WTC11 (cell line): Measurements from ENCODE around the gene SPRYD7. TPM values are rescaled to one million over a fixed set of nuclear protein-coding genes. Genes with fewer than 3 reads are reported as not detected.
A peak's percentile ranks its signal among the peaks of the same experiment; 100 is the strongest.

Experiments used
- ATAC-seq: fragments of 200-7000 bp; cut with Tn5 transposase; 2 replicates; pipeline ENCODE4 v1.10.0; 2021; ENCODE audit warnings: mild to moderate bottlenecking, moderate library complexity
- CTCF ChIA-PET: fragments of 300-600 bp; sonication (Branson Sonifier 250); formaldehyde crosslinking; loops from one replicate; lab custom pipeline; 2021; ENCODE audit warnings: antibody characterized with exemption; lab: Charles Lee
- POLR2A ChIA-PET: fragments of 350-600 bp; sonication (Branson Sonifier 250); formaldehyde crosslinking; loops from one replicate; lab custom pipeline; 2021; ENCODE audit warnings: antibody characterized with exemption; lab: Charles Lee
- DNase-seq: peaks from one replicate; pipeline ENCODE4 v3.0.0; 2021; ENCODE audit warnings: low spot score
- H3K27ac Mint-ChIP-seq: 2 replicates; pipeline ENCODE4 v1.8.0; 2021; ENCODE audit warnings: mixed read lengths
- H3K27me3 Mint-ChIP-seq: 2 replicates; pipeline ENCODE4 v1.8.0; 2021; ENCODE audit warnings: low read depth, mild to moderate bottlenecking, moderate library complexity, mixed read lengths
- H3K36me3 Mint-ChIP-seq: 2 replicates; pipeline ENCODE4 v1.8.0; 2021; ENCODE audit warnings: mixed read lengths
- H3K4me1 Mint-ChIP-seq: 2 replicates; pipeline ENCODE4 v1.8.0; 2022; ENCODE audit warnings: mixed read lengths
- H3K4me3 Mint-ChIP-seq: 2 replicates; pipeline ENCODE4 v1.8.0; 2021; ENCODE audit warnings: mild to moderate bottlenecking, moderate library complexity, mixed read lengths
- H3K9me3 Mint-ChIP-seq: 2 replicates; pipeline ENCODE4 v1.8.0; 2021; ENCODE audit warnings: mixed read lengths
- CREM ChIP-seq: sonication (generic); formaldehyde crosslinking; IDR thresholded peaks from 2 replicates; pipeline ENCODE4 v1.8.1; 2022; ENCODE audit warnings: mild to moderate bottlenecking, missing genetic modification reagents, moderate library complexity
- ESRRA ChIP-seq: sonication (generic); formaldehyde crosslinking; IDR thresholded peaks from 2 replicates; pipeline ENCODE4 v1.8.1; 2022; ENCODE audit warnings: mild to moderate bottlenecking, missing genetic modification reagents, borderline replicate concordance
- FOXJ3 ChIP-seq: sonication (generic); formaldehyde crosslinking; IDR thresholded peaks from 2 replicates; pipeline ENCODE4 v1.9.0; 2021; ENCODE audit warnings: missing genetic modification reagents, mild to moderate bottlenecking, borderline replicate concordance
- GRHL2 ChIP-seq: fragments of 250-450 bp; sonication (Bioruptor Pico); IDR thresholded peaks from 2 replicates; pipeline ENCODE4 v1.8.0; 2022; ENCODE audit warnings: mild to moderate bottlenecking, moderate library complexity; ENCODE audit not compliant: insufficient replicate concordance, severe bottlenecking
- MXD4 ChIP-seq: fragments of 250-450 bp; sonication (Bioruptor Pico); IDR thresholded peaks from 2 replicates; pipeline ENCODE4 v1.8.0; 2021; ENCODE audit warnings: mild to moderate bottlenecking, moderate library complexity, borderline replicate concordance
- NFE2L1 ChIP-seq: sonication (generic); formaldehyde crosslinking; IDR thresholded peaks from 2 replicates; pipeline ENCODE4 v1.8.1; 2023; ENCODE audit warnings: missing genetic modification reagents
- RORB ChIP-seq: fragments of 250-450 bp; sonication (Bioruptor Pico); IDR thresholded peaks from 2 replicates; pipeline ENCODE4 v1.9.0; 2021; ENCODE audit warnings: mild to moderate bottlenecking
- SMAD3 ChIP-seq: sonication (generic); formaldehyde crosslinking; IDR thresholded peaks from 2 replicates; pipeline ENCODE4 v1.8.0; 2022; ENCODE audit warnings: missing genetic modification reagents, mild to moderate bottlenecking, borderline replicate concordance
- TEAD4 ChIP-seq: sonication (generic); formaldehyde crosslinking; IDR thresholded peaks from 2 replicates; pipeline ENCODE4 v1.8.0; 2022; ENCODE audit warnings: mild to moderate bottlenecking, missing genetic modification reagents
- ZNF317 ChIP-seq: sonication (generic); formaldehyde crosslinking; IDR thresholded peaks from 2 replicates; pipeline ENCODE4 v1.8.1; 2023; ENCODE audit warnings: low read depth, mild to moderate bottlenecking, moderate library complexity, missing genetic modification reagents, borderline replicate concordance
- total RNA-seq: library from RNA; stranded (reverse); gene quantifications from 3 replicates; pipeline ENCODE4 v1.2.3, GENCODE V29; 2021
- TF ChIP-seq, protein P1 (sequence below): sonication (generic); formaldehyde crosslinking; IDR thresholded peaks from 2 replicates; pipeline ENCODE4 v1.8.1; 2023; ENCODE audit warnings: mild to moderate bottlenecking, moderate library complexity, missing genetic modification reagents
- TF ChIP-seq, protein P2 (sequence below): sonication (generic); formaldehyde crosslinking; IDR thresholded peaks from 2 replicates; pipeline ENCODE4 v1.8.1; 2022; ENCODE audit warnings: low read depth, mild to moderate bottlenecking, moderate library complexity, missing genetic modification reagents, borderline replicate concordance
- TF ChIP-seq, protein P3 (sequence below): sonication (generic); formaldehyde crosslinking; IDR thresholded peaks from 2 replicates; pipeline ENCODE4 v1.8.0; 2022; ENCODE audit warnings: mild to moderate bottlenecking, missing genetic modification reagents
- TF ChIP-seq, protein P4 (sequence below): sonication (generic); formaldehyde crosslinking; IDR thresholded peaks from 2 replicates; pipeline ENCODE4 v1.8.0; 2022; ENCODE audit warnings: mild to moderate bottlenecking, missing genetic modification reagents
- TF ChIP-seq, protein P5 (sequence below): fragments of 200-600 bp; IDR thresholded peaks from 2 replicates; pipeline ENCODE4 v1.8.0; 2022; ENCODE audit warnings: antibody characterized with exemption
- TF ChIP-seq, protein P6 (sequence below): sonication (generic); formaldehyde crosslinking; IDR thresholded peaks from 2 replicates; pipeline ENCODE4 v1.8.1; 2023; ENCODE audit warnings: mild to moderate bottlenecking, missing genetic modification reagents

Gene SPRYD7
- total RNA-seq, 1 experiment from 2014 or later: 3.1 TPM

DNA sequence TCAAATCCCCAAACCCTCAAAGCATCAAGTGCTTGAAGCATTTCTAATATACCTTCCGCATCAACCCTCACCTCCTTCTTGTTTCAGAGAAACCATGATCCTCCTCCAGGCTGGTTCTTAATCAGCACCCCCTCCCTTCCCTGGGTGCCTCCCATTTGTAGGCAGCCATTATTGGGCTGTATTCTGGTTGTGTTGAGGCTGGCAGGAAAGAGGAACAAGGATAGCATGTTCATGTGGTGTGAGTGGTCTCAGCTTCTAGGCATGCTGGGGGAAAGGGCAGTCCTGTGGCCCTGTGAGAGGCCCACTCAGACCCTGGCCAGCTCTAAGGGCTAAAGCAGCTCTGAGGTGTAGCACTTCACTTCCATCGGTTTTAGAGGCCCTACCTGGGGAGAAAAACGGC lies 41.9 kb upstream of the SPRYD7 start:
- Mint-ChIP-seq H3K27ac (no peak overlapping the region), H3K27me3 (no peaks in the 10 kb centered on the region; the same call in 1 of the 2 replicates), H3K4me3 (no peak overlapping the region), H3K36me3 (no peaks in the 10 kb centered on the region), H3K4me1 (0 out of 2 replicates have a peak, but pooled peaks cover 5% of the 10 kb centered on the region), H3K9me3 (no peaks in the 10 kb centered on the region)
- ATAC-seq (no peak), DNase-seq (no peak)
- CTCF ChIA-PET: interaction anchor here (2.1 to 2.4 kb wide), 2 partner anchors 19 to 823 kb away, joined by 10 to 17 read pairs; partner anchors contain the start of gene TRIM13
- POLR2A ChIA-PET: no interaction called here
- TF ChIP-seq, protein P1, sequence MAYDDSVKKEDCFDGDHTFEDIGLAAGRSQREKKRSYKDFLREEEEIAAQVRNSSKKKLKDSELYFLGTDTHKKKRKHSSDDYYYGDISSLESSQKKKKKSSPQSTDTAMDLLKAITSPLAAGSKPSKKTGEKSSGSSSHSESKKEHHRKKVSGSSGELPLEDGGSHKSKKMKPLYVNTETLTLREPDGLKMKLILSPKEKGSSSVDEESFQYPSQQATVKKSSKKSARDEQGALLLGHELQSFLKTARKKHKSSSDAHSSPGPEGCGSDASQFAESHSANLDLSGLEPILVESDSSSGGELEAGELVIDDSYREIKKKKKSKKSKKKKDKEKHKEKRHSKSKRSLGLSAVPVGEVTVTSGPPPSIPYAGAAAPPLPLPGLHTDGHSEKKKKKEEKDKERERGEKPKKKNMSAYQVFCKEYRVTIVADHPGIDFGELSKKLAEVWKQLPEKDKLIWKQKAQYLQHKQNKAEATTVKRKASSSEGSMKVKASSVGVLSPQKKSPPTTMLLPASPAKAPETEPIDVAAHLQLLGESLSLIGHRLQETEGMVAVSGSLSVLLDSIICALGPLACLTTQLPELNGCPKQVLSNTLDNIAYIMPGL (CRISPR knock-in tag): no peak
- TF ChIP-seq ESRRA (CRISPR knock-in tag) (no peak), NFE2L1 (CRISPR knock-in tag) (no peak), TEAD4 (CRISPR knock-in tag) (no peak)
- TF ChIP-seq, protein P2, sequence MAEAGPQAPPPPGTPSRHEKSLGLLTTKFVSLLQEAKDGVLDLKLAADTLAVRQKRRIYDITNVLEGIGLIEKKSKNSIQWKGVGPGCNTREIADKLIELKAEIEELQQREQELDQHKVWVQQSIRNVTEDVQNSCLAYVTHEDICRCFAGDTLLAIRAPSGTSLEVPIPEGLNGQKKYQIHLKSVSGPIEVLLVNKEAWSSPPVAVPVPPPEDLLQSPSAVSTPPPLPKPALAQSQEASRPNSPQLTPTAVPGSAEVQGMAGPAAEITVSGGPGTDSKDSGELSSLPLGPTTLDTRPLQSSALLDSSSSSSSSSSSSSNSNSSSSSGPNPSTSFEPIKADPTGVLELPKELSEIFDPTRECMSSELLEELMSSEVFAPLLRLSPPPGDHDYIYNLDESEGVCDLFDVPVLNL (CRISPR knock-in tag): no peak
- TF ChIP-seq, protein P3, sequence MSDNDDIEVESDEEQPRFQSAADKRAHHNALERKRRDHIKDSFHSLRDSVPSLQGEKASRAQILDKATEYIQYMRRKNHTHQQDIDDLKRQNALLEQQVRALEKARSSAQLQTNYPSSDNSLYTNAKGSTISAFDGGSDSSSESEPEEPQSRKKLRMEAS (CRISPR knock-in tag): no peak

DNA sequence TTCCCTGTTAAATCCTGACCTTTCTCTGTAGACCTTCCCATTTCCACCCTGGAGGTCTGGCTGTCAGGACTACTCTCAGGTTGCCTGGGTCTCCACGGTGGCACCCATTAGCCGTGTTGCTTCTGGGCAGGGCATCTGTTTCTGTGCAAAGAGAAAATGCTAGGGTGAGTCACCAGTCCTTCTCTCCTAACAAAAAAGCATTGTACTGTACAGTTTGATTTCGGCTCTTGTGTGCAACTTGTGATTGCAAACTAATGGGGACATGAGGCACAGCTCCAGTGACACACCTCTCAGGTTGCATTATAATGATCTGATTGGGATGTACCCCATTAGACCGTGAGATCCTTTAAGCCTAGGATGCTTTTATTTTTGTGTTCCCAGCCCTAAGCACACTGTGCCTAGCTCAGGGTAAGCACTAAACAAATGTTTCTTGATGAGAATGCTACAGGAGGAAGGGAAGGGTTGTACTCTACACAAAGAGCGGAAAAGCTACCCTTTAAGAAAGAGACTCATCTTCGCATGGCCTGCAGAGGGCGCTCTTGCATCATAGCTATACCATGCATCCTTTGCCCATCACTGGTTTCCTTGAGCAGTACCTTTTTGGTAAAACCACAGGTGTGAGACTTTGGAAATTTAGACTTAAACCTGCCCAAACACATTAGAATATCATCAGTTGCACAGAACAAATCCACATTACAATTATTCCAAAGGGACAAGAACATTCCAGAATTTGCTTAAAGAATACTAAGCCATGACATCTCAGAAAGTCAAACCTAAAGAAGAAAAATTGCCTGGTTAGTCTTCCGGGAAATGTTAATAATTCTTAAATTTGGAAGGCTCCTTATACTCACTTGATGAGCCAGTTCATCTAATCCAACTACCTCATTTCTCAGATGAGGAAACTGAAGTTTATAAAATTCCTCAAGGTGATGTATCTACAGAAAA lies 40.4 kb upstream of the SPRYD7 start:
- ATAC-seq (peak; percentile 89), DNase-seq (peak; percentile 76)
- CTCF ChIA-PET: interaction anchor here (0.6 to 2.4 kb wide), 57 partner anchors 10 to 1144 kb away, joined by 3 to 18 read pairs (median 4); partner anchors contain the start of genes KCNRG, KPNA3, RNASEH2B and SPRYD7
- Mint-ChIP-seq H3K27ac (no peak overlapping the region), H3K36me3 (no peaks in the 10 kb centered on the region), H3K4me3 (no peak overlapping the region), H3K9me3 (no peaks in the 10 kb centered on the region), H3K4me1 (0 out of 2 replicates have a peak, but pooled peaks cover 5% of the 10 kb centered on the region), H3K27me3 (no peaks in the 10 kb centered on the region; the same call in 1 of the 2 replicates)
- TF ChIP-seq ZNF317 (CRISPR knock-in tag): no peak
- no peak for TF ChIP-seq FOXJ3 (CRISPR knock-in tag)
- TF ChIP-seq CREM (CRISPR knock-in tag): no peak
- TF ChIP-seq, protein P4, sequence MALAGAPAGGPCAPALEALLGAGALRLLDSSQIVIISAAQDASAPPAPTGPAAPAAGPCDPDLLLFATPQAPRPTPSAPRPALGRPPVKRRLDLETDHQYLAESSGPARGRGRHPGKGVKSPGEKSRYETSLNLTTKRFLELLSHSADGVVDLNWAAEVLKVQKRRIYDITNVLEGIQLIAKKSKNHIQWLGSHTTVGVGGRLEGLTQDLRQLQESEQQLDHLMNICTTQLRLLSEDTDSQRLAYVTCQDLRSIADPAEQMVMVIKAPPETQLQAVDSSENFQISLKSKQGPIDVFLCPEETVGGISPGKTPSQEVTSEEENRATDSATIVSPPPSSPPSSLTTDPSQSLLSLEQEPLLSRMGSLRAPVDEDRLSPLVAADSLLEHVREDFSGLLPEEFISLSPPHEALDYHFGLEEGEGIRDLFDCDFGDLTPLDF (CRISPR knock-in tag): no peak
- TF ChIP-seq, protein P5, sequence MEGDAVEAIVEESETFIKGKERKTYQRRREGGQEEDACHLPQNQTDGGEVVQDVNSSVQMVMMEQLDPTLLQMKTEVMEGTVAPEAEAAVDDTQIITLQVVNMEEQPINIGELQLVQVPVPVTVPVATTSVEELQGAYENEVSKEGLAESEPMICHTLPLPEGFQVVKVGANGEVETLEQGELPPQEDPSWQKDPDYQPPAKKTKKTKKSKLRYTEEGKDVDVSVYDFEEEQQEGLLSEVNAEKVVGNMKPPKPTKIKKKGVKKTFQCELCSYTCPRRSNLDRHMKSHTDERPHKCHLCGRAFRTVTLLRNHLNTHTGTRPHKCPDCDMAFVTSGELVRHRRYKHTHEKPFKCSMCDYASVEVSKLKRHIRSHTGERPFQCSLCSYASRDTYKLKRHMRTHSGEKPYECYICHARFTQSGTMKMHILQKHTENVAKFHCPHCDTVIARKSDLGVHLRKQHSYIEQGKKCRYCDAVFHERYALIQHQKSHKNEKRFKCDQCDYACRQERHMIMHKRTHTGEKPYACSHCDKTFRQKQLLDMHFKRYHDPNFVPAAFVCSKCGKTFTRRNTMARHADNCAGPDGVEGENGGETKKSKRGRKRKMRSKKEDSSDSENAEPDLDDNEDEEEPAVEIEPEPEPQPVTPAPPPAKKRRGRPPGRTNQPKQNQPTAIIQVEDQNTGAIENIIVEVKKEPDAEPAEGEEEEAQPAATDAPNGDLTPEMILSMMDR: peak; percentile 95
- POLR2A ChIA-PET: interaction anchor here (0.6 to 1.1 kb wide), 2 partner anchors 40 to 104 kb away, joined by 3 read pairs; partner anchors contain the start of gene SPRYD7

DNA sequence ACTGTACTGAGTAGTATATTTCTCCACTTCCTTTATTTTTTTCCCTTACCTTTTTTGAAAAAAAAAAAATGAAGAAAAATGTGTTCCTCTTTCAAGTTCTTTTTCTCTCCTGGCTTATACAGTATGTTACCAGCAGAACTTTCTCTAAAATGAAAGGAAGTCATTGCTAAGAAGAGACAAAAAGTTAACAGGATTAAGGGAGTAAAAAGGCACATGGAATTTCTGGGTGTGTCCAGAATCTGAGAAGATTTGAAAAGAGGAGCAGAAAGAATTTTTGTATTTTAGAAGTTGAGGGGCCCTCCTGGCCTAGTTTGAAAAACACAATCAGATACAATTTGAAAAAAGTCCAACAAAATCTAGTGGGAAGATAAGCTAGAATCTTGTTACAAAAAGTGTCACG lies 39.7 kb upstream of the SPRYD7 start:
- Mint-ChIP-seq H3K36me3 (no peaks in the 10 kb centered on the region), H3K27ac (no peak overlapping the region), H3K27me3 (no peaks in the 10 kb centered on the region; the same call in 1 of the 2 replicates), H3K4me1 (0 out of 2 replicates have a peak, but pooled peaks cover 5% of the 10 kb centered on the region), H3K4me3 (no peak overlapping the region), H3K9me3 (no peaks in the 10 kb centered on the region)
- ATAC-seq: no peak
- ChIA-PET CTCF (interaction anchor here (0.6 to 2.4 kb wide), 23 partner anchors 11 to 1093 kb away, joined by 3 to 18 read pairs (median 5); partner anchors contain the start of genes KPNA3, RNASEH2B and TRIM13), POLR2A (no interaction called here)
- DNase-seq: no peak
- TF ChIP-seq GRHL2 (CRISPR knock-in tag) (no peak), MXD4 (no peak), TEAD4 (CRISPR knock-in tag) (no peak), SMAD3 (CRISPR knock-in tag) (no peak), RORB (CRISPR knock-in tag) (no peak)
- TF ChIP-seq, protein P6, sequence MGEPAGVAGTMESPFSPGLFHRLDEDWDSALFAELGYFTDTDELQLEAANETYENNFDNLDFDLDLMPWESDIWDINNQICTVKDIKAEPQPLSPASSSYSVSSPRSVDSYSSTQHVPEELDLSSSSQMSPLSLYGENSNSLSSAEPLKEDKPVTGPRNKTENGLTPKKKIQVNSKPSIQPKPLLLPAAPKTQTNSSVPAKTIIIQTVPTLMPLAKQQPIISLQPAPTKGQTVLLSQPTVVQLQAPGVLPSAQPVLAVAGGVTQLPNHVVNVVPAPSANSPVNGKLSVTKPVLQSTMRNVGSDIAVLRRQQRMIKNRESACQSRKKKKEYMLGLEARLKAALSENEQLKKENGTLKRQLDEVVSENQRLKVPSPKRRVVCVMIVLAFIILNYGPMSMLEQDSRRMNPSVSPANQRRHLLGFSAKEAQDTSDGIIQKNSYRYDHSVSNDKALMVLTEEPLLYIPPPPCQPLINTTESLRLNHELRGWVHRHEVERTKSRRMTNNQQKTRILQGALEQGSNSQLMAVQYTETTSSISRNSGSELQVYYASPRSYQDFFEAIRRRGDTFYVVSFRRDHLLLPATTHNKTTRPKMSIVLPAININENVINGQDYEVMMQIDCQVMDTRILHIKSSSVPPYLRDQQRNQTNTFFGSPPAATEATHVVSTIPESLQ (CRISPR knock-in tag): no peak
